GM06990 (cell line): ENCODE measurements around the gene COPE.
A peak's percentile ranks its signal among the peaks of the same experiment; 100 is the strongest.

Experiments used
- DNase-seq: peaks from one replicate; pipeline ENCODE4 v3.0.0-alpha.2; 2011; ENCODE audit not compliant: insufficient read length; ENCODE audit errors: extremely low read depth
- H3K27me3 ChIP-seq: replicated peaks from 2 replicates; pipeline ENCODE4 v1.6.0; 2011; ENCODE audit warnings: low read length; ENCODE audit not compliant: control insufficient read depth, insufficient read depth
- H3K36me3 ChIP-seq: 2 replicates; pipeline ENCODE4 v1.5.1; 2011; ENCODE audit warnings: low read length; ENCODE audit not compliant: control insufficient read depth, insufficient read depth
- H3K4me3 ChIP-seq: replicated peaks from 2 replicates; pipeline ENCODE4 v1.5.1; 2011; ENCODE audit warnings: low read depth, mild to moderate bottlenecking, control low read depth, low read length
- CTCF ChIP-seq: IDR thresholded peaks from 2 replicates; pipeline ENCODE4 v1.5.1; 2011; ENCODE audit warnings: low read length, control low read depth, mild to moderate bottlenecking, inconsistent platforms; ENCODE audit not compliant: insufficient read depth, poor library complexity, severe bottlenecking

The COPE gene

DNA sequence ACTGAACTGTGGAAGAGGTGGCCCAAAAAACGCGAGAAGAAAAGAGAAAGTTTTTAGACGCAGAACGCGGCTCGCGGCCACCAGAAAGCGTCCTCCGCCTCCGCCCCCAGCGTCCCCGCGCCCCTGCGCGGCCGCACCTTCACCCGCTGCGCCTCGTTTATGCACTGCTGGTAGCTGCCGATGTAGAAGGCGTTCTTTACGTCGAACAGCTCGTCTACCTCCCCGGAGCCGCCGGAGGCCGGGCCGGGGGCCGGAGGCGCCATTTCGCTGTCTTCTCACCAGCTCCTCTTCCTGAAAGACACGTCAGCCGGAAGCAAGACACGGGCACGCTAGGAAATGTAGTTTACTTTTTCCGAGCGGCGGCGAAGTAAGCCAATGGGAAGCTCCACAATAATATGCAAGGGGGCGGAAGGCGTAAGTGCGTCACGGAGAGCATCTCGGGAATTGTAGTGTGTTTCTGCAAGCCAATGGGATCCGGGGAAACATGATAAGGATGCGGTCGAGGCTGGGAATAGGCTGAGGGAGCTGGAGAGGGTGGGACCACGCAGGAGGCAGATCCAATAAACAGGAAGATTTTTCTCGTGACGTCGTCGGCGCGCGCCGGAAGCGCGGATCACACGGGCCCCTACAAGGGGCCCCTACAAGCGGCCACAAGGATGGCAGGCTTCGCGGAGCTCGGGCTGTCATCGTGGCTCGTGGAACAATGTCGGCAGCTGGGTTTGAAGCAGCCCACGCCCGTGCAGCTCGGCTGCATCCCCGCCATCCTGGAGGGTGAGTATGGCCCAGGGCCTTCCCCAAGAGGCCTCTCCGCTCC lies at the start of gene COPE, which contains the start of gene DDX49:
Gene COPE (minus strand): TSS at position 302 of the 814 bp plus-strand sequence. CDS start 39 bp downstream, at position 263.
Gene DDX49 (plus strand): TSS at position 630 of the 814 bp plus-strand sequence. CDS start 27 bp downstream, at position 657.
- no peak for TF ChIP-seq CTCF
- peak within 1 kb of the TSS; percentile 79 for H3K4me3 ChIP-seq
- peaks cover 22% of the 10 kb centered on the region for H3K36me3 ChIP-seq
- peak; percentile 99 for DNase-seq
- H3K27me3 ChIP-seq, result no peaks in the 10 kb centered on the region

DNA sequence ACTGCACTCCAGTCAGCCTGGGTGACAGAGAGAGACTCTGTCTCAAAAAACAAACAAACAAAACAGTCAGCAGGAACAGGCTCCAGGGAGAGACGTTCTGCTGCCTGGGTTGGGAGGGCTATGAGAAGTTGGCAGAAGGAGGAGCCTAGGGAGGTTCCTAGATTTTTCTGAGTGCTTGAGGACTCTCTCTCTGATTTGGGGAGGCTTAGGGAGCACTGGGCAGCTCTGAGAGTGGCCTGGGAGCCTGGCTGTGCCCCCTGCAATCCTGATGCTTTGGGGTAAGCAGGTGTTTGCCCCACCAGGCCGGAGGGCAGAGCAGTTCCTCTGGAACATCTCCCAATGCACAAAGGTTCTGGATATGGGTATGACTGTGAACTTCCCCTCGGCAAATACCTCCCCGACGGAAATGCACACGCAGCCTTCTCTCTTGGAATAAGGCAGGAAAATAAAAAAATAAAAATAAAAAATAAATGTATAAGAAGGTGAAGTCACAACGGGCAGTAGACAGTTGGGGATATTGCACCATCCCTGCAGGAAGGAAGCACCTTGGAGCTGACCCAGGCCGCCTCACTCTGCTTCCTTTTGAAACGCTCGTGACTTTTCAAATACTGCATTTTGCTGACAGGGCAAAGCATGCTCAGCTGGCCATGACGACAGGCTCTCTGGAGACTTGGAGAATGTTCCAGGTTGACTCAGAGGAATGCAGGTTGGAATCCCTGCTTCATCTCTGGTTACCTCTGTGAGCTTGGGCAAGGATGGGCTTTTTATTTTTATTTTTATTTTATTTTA lies 48.4 kb upstream of the COPE start:
- TF ChIP-seq CTCF, result no peak
- H3K27me3 ChIP-seq, result no peaks in the 10 kb centered on the region; the same call in 1 of the 2 replicates
- DNase-seq, result no peak
- H3K36me3 ChIP-seq, result no peaks in the 10 kb centered on the region
- no peak overlapping the region for H3K4me3 ChIP-seq

DNA sequence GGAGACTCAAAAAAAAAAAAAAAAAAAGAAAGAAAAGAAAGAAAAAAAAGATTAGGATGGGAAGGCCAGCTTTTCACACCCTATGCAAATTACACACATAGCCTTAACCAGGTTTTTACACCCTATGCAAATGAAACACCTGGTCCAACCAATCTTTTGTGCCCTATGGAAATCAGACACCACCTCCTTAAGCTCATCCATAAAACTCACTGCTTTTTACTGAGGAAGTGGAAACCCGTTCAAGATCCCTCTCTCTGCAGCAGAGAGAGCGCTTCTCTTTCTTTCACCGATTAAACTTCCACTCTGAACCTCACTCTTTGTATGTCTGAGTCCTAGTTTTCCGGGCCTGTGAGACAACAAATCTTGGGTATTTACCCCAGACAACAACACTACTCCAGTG lies 47.1 kb upstream of the COPE start:
- Histone ChIP-seq H3K4me3 (no peak overlapping the region), H3K27me3 (no peaks in the 10 kb centered on the region; the same call in 1 of the 2 replicates), H3K36me3 (no peaks in the 10 kb centered on the region)
- DNase-seq, result no peak
- no peak for TF ChIP-seq CTCF

DNA sequence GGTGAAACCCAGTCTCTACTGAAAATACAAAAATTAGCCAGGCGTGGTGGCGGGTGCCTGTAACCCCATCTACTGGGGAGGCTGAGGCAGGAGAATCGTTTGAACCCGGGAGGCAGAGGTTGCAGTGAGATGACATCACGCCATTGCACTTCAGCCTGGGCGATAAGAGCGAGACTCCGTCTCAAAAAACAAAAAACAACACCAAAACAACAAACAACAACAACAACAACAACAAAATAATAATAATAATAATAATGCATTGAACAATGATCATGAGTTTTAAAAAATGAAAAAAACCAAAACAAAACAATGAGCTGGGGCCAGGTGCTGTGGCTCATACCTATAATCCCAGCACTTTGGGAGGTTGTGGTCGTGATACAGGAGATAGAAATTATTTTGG lies 44.9 kb upstream of the COPE start:
- no peak overlapping the region for H3K4me3 ChIP-seq
- no peaks in the 10 kb centered on the region; the same call in 1 of the 2 replicates for H3K27me3 ChIP-seq
- no peak for TF ChIP-seq CTCF
- H3K36me3 ChIP-seq, result no peaks in the 10 kb centered on the region
- no peak for DNase-seq

- H3K36me3 ChIP-seq, result no peaks in the 10 kb centered on the region
- no peaks in the 10 kb centered on the region for H3K27me3 ChIP-seq
- no peak for DNase-seq
- no peak for TF ChIP-seq CTCF
- no peak overlapping the region for H3K4me3 ChIP-seq
Observed at GRCh38 chr19:18961767-18962620, 42.8 kb upstream of the COPE start.
